ENCODE results near the gene CFAP299. TPM values are rescaled to one million over a fixed set of nuclear protein-coding genes. Genes with fewer than 3 reads are reported as not detected.
"Not testable (repeated sequence)": the region's sequence is repeated elsewhere in the genome, so short reads cannot be mapped to it uniquely, and the experiment has no call there.

CFAP299 gene
- total and polyA plus RNA-seq, 2 donors (not counting 1 experiment from before 2014, with no cell fraction given), result not detected

DNA sequence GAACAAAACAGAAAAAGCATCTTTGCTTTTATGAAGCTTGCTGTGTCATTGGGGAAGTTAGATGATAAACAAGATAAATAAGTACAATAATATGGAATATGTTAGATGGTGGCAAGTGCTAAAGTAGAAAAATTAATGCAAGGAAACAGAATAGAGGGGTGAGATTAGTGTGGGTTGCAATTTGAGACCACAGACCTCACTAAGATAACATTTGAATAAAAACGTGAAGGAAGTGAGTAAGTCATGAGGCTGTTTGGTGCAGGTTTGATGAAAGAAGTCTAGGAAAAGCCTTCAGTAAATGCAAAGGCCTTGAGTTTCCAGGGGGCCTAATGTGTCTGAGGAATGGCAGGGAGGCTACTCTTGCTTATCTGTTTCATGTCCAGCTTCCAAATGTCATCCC, 102.5 kb downstream of the CFAP299 start:
- no CpG with 5 or more reads among the region's 1 CpG for WGBS (ENCODE audit: insufficient coverage)
- no peaks in the 10 kb centered on the region for H3K27me3 ChIP-seq (replicated peaks in 1 of 4; ENCODE audit: control extremely low read depth in 1 of 4, control insufficient read depth in 3 of 4, insufficient read depth in 4 of 4, low read length in 3 of 4)
- no peaks in the 10 kb centered on the region for H3K9me3 ChIP-seq (ENCODE audit: control extremely low read depth in 1 of 3, control insufficient read depth in 2 of 3, insufficient read depth in 1 of 3, low read length in 2 of 3)
- no peak overlapping the region for H2AFZ ChIP-seq (ENCODE audit: insufficient read depth, low read depth, low read length, poor library complexity, severe bottlenecking)
- no peak for TF ChIP-seq EZH2 (IDR thresholded peaks at IDR 0.05; ENCODE audit: borderline replicate concordance, insufficient read depth, low read depth, low read length, poor library complexity, severe bottlenecking)
- TF ChIP-seq, protein P1, sequence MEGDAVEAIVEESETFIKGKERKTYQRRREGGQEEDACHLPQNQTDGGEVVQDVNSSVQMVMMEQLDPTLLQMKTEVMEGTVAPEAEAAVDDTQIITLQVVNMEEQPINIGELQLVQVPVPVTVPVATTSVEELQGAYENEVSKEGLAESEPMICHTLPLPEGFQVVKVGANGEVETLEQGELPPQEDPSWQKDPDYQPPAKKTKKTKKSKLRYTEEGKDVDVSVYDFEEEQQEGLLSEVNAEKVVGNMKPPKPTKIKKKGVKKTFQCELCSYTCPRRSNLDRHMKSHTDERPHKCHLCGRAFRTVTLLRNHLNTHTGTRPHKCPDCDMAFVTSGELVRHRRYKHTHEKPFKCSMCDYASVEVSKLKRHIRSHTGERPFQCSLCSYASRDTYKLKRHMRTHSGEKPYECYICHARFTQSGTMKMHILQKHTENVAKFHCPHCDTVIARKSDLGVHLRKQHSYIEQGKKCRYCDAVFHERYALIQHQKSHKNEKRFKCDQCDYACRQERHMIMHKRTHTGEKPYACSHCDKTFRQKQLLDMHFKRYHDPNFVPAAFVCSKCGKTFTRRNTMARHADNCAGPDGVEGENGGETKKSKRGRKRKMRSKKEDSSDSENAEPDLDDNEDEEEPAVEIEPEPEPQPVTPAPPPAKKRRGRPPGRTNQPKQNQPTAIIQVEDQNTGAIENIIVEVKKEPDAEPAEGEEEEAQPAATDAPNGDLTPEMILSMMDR (IDR thresholded peaks at IDR 0.05), result no peak
- no peak overlapping the region for H3K4me2 ChIP-seq (replicated peaks; ENCODE audit: low read depth, low read length, poor library complexity, severe bottlenecking)
- Mint-ChIP-seq H3K4me3 (no peak overlapping the region), H3K4me1 (no peaks in the 10 kb centered on the region), H3K27ac (no peak overlapping the region), H3K9me3 (ENCODE audit: insufficient read depth) (no peaks in the 10 kb centered on the region), H3K27me3 (peaks cover 7% of the 10 kb centered on the region)
- CTCF ChIA-PET, result no interaction called here
- no peaks in the 10 kb centered on the region for H3K79me2 ChIP-seq (ENCODE audit: control insufficient read depth, insufficient read depth, low read length)
- POLR2A ChIA-PET, result no interaction called here
- H3K4me1 ChIP-seq (ENCODE audit: control insufficient read depth in 2 of 2, insufficient read depth in 2 of 2, low read length in 2 of 2), result no peaks in the 10 kb centered on the region
- H3K4me3 ChIP-seq (ENCODE audit: control extremely low read depth in 1 of 5, extremely low read depth in 1 of 5, insufficient read depth in 1 of 5, low read depth in 2 of 5, low read length in 4 of 5), result no peak overlapping the region
- H3K27ac ChIP-seq (ENCODE audit: low read length in 2 of 2), result no peak overlapping the region
- DNase-seq, result no peak
- no peaks in the 10 kb centered on the region for H4K20me1 ChIP-seq (ENCODE audit: control insufficient read depth, insufficient read depth, low read length, poor library complexity, severe bottlenecking)
- intact Hi-C loops (cut with micrococcal nuclease), result no loop called here
- H3K36me3 ChIP-seq (replicated peaks in 1 of 2; ENCODE audit: control extremely low read depth in 1 of 2, control insufficient read depth in 1 of 2, extremely low read depth in 1 of 2, insufficient read depth in 2 of 2, low read length in 1 of 2), result no peaks in the 10 kb centered on the region
- H3K9ac ChIP-seq (ENCODE audit: low read length), result no peak overlapping the region
- ATAC-seq (ENCODE audit: low read depth), result no peak

DNA sequence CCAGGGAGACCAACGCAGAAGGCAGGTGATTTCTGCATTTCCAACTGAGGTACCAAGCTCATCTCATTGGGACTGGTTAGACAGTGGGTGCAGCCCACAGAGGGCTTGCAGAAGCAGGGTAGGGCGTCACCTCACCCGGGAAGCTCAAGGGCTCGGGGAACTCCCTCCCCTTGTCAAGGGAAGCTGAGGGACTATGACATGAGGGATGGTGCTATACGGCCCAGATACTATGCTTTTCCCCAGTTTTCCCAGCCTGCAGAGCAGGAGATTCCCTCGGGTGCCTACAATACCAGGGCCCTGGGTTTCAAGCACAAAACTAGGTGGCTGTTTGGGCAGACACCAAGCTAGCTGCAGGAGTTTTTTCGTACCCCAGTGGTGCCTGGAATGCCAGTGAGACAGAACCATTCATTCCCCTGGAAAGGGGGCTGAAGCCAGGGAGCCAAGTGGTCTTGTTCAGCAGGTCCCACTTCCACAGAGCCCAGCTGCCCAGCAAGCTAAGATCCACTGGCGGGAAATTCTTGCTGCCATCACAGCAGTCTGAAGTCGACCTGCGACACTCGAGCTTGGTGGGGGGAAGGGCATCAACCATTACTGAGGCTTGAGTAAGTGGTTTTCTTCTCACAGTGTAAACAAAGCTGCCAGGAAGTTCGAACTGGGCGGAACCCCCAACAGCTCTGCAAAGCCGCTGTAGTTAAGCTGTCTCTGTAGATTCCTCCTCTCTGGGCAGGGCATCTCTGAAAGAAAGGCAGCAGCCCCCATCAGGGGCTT, 103.9 kb downstream of the CFAP299 start:
- H3K4me1 ChIP-seq (ENCODE audit: control insufficient read depth in 2 of 2, insufficient read depth in 2 of 2, low read length in 2 of 2); H3K4me3 Mint-ChIP-seq; CTCF ChIA-PET; H3K9ac ChIP-seq (ENCODE audit: low read length); H3K4me2 ChIP-seq (replicated peaks; ENCODE audit: low read depth, low read length, poor library complexity, severe bottlenecking); H3K9me3 ChIP-seq (ENCODE audit: control extremely low read depth in 1 of 3, control insufficient read depth in 2 of 3, insufficient read depth in 1 of 3, low read length in 2 of 3); ATAC-seq (ENCODE audit: low read depth); H4K20me1 ChIP-seq (ENCODE audit: control insufficient read depth, insufficient read depth, low read length, poor library complexity, severe bottlenecking); intact Hi-C loops (cut with micrococcal nuclease); H3K27ac ChIP-seq (ENCODE audit: low read length in 2 of 2); H3K9me3 Mint-ChIP-seq (ENCODE audit: insufficient read depth); H3K27me3 Mint-ChIP-seq; POLR2A ChIA-PET; DNase-seq; H3K27ac Mint-ChIP-seq; H3K4me1 Mint-ChIP-seq; H2AFZ ChIP-seq (ENCODE audit: insufficient read depth, low read depth, low read length, poor library complexity, severe bottlenecking); H3K36me3 ChIP-seq (replicated peaks in 1 of 2; ENCODE audit: control extremely low read depth in 1 of 2, control insufficient read depth in 1 of 2, extremely low read depth in 1 of 2, insufficient read depth in 2 of 2, low read length in 1 of 2); H3K79me2 ChIP-seq (ENCODE audit: control insufficient read depth, insufficient read depth, low read length); H3K27me3 ChIP-seq (replicated peaks in 1 of 4; ENCODE audit: control extremely low read depth in 1 of 4, control insufficient read depth in 3 of 4, insufficient read depth in 4 of 4, low read length in 3 of 4); H3K4me3 ChIP-seq (ENCODE audit: control extremely low read depth in 1 of 5, extremely low read depth in 1 of 5, insufficient read depth in 1 of 5, low read depth in 2 of 5, low read length in 4 of 5): not testable (repeated sequence)
- WGBS (ENCODE audit: insufficient coverage), result 85% methylated on average over 9 of the region's 14 CpGs
